Ovary (tissue), 9 donors: ENCODE measurements around the gene SMG6. TPM values are rescaled to one million over a fixed set of nuclear protein-coding genes. Genes with fewer than 3 reads are reported as not detected.
A peak's percentile ranks its signal among the peaks of the same experiment; 100 is the strongest.

Experiments used
- DNase-seq, 5 donors: peaks; one replicate each; pipeline ENCODE4 v3.0.0-alpha.2; 2019 to 2020
- H3K27ac ChIP-seq, 2 donors: fragments of 200-600 bp; one replicate each; pipeline versions ENCODE4 v1.5.1 to v1.8.0; 2019 to 2022
- H3K27me3 ChIP-seq: fragments of 200-600 bp; one replicate; pipeline ENCODE4 v1.8.0; 2022
- H3K36me3 ChIP-seq: fragments of 200-600 bp; sonication (generic); one replicate; pipeline ENCODE4 v1.5.1; 2019
- H3K4me1 ChIP-seq: one replicate; pipeline ENCODE4 v1.8.1; 2013; ENCODE audit warnings: mild to moderate bottlenecking, moderate library complexity; ENCODE audit not compliant: insufficient read depth
- H3K4me3 ChIP-seq: fragments of 200-600 bp; sonication (generic); one replicate; pipeline ENCODE4 v1.5.1; 2017
- H3K9me3 ChIP-seq, 2 donors: fragments of 200-600 bp in 1 of 2; sonication (generic) in 1 of 2; one replicate each; pipeline versions ENCODE4 v1.5.1 to v1.8.1; 2013 to 2019; ENCODE audit warnings: mild to moderate bottlenecking in 1 of 2, moderate library complexity in 1 of 2
- CTCF ChIP-seq, 3 donors: fragments of 450-650 bp in 2 of 3; fragments of 200-600 bp in 1 of 3; IDR thresholded peaks; one replicate each; pipeline versions ENCODE4 v1.5.1 to v1.8.0; 2016 to 2022; ENCODE audit warnings: antibody characterized with exemption in 3 of 3, mild to moderate bottlenecking in 1 of 3
- EP300 ChIP-seq: sonication (generic); formaldehyde crosslinking; IDR thresholded peaks from one replicate; pipeline ENCODE4 v1.6.1; 2017; ENCODE audit warnings: antibody characterized with exemption
- POLR2A ChIP-seq: fragments of 450-650 bp; IDR thresholded peaks from one replicate; pipeline ENCODE4 v1.6.1; 2017; ENCODE audit warnings: antibody characterized with exemption, mild to moderate bottlenecking, moderate library complexity
- WGBS, 3 donors: extraction: QIAGEN DNeasy Blood & Tissue Kit in 1 of 3; methylation state at CpG; one replicate each; pipeline versions ENCODE4 v1.1.5 to v1.1.7; 2013 to 2017; 5-methylcytosine and 5-hydroxymethylcytosine counted together
- intact Hi-C, 4 donors: fragments of 100-400 bp; cut with DNase I; formaldehyde crosslinking; loops; one replicate each; pipeline versions ENCODE4 v1.11.0 to v1.15.1; 2022 to 2023
- polyA plus RNA-seq, 2 donors: library from polyadenylated mRNA; stranded (reverse); fragments of 200-250 nt in 1 of 2; fragments of 350-450 nt in 1 of 2; fragmentation: Illumina TruSeq in 1 of 2; extraction: RNeasy Lipid Tissue Mini Kit (QIAGEN cat#74804) in 1 of 2; gene quantifications; one replicate each; pipeline ENCODE4 v1.2.3, GENCODE V29; 2013 to 2014
- total RNA-seq, 7 donors: library from RNA; depleted of rRNA in 2 of 7; stranded (reverse); fragments of >200 nt in 2 of 7; fragmentation: NEBNext Ultra II Directional in 3 of 7; extraction: Animal tissue kit (Norgen Biotek cat#: 25700) in 3 of 7; gene quantifications; one replicate each; pipeline versions ENCODE4 v1.1.0 to v1.2.4, GENCODE V29; 2016 to 2023
- donor health status: DM: no; HTN: no; CAD: no; lungs with moderate emphysema.
- donor health status: DM: no; HTN: no; CAD: no.
- donor health status: Bipolar disorder and iron deficiency.
- donor health status: DM: yes; HTN: yes; CAD: no.
- donor health status: DM: no; HTN: no; CAD: no.
- donor health status: DM: yes; HTN: yes; CAD: no.

The SMG6 gene
- total and polyA plus RNA-seq, 9 donors = 33.8 to 66.0 (median 51.0) TPM

GRCh38 chr17:2336852-2337543 is 33.4 kb upstream of the SMG6 start, which contains the start of gene SGSM2:
Gene SGSM2, plus strand, starts transcription at chr17:2337501. Its CDS starts 188 bp downstream, at chr17:2337689.
- Histone ChIP-seq H3K4me1 (peaks cover 5% of the 10 kb centered on the region), H3K9me3 (no peaks in the 10 kb centered on the region), H3K27me3 (no peaks in the 10 kb centered on the region), H3K4me3 (peak within 1 kb of the TSS; percentile 76), H3K27ac (peak within 1 kb of the TSS; percentile 73 to 86), H3K36me3 (no peaks in the 10 kb centered on the region)
- no peak for TF ChIP-seq EP300
- TF ChIP-seq POLR2A = no peak
- no peak for TF ChIP-seq CTCF (IDR thresholded peaks at IDR 0.05)
- intact Hi-C loops = no loop called here
- peak; percentile 64 to 83 (median 73) for DNase-seq
- 0 to 1% (median 0%) methylated on average over 29 to 77 of the region's 77 CpGs for WGBS, 3 donors

GRCh38 chr17:2336215-2336851 is 32.7 kb upstream of the SMG6 start, which contains the start of gene TSR1:
Gene TSR1, minus strand, starts transcription at chr17:2336457. Its CDS starts 30 bp downstream, at chr17:2336427.
- peak within 1 kb of the TSS; percentile 73 to 86 for H3K27ac ChIP-seq
- no peaks in the 10 kb centered on the region for H3K27me3 ChIP-seq
- TF ChIP-seq CTCF (IDR thresholded peaks at IDR 0.05) (peak in 1 of 3 donors; percentile 27), POLR2A (peak; percentile 79), EP300 (no peak)
- H3K9me3 ChIP-seq = no peaks in the 10 kb centered on the region
- peak; percentile 87 to 93 (median 90) for DNase-seq
- H3K4me3 ChIP-seq = peak within 1 kb of the TSS; percentile 76
- no peaks in the 10 kb centered on the region for H3K36me3 ChIP-seq
- intact Hi-C loops = no loop called here
- peaks cover 5% of the 10 kb centered on the region for H3K4me1 ChIP-seq
- WGBS, 3 donors = 0 to 1% (median 0%) methylated on average over 48 of the region's 48 CpGs

GRCh38 chr17:2335726-2336214 is 32.2 kb upstream of the SMG6 start:
- 0 to 3% (median 1%) methylated on average over 17 of the region's 17 CpGs for WGBS, 3 donors
- DNase-seq = peak in 3 of 5 donors; percentile 42 to 53 (median 46)
- intact Hi-C loops = no loop called here

GRCh38 chr17:2331303-2331702 is 27.7 kb upstream of the SMG6 start:
- no peak for TF ChIP-seq CTCF (IDR thresholded peaks at IDR 0.05)
- TF ChIP-seq POLR2A = no peak
- no peak for TF ChIP-seq EP300
- no peak overlapping the region for H3K27ac ChIP-seq

More at GRCh38 chr17:2335726-2336214, 32.2 kb upstream of the SMG6 start:
- TF ChIP-seq POLR2A = no peak
- no peak for TF ChIP-seq CTCF (IDR thresholded peaks at IDR 0.05)
- no peak for TF ChIP-seq EP300
- Histone ChIP-seq H3K9me3 (no peaks in the 10 kb centered on the region), H3K27me3 (no peaks in the 10 kb centered on the region), H3K4me3 (peak overlapping the region; percentile 76), H3K4me1 (peaks cover 5% of the 10 kb centered on the region), H3K27ac (peak overlapping the region in 1 of 2 donors; percentile 73), H3K36me3 (no peaks in the 10 kb centered on the region)

More at GRCh38 chr17:2331303-2331702, 27.7 kb upstream of the SMG6 start:
- no peaks in the 10 kb centered on the region for H3K27me3 ChIP-seq
- no peaks in the 10 kb centered on the region for H3K36me3 ChIP-seq
- peaks cover 3% of the 10 kb centered on the region for H3K4me1 ChIP-seq
- no peak for DNase-seq
- no peak overlapping the region for H3K4me3 ChIP-seq
- intact Hi-C loops = no loop called here
- H3K9me3 ChIP-seq = no peaks in the 10 kb centered on the region
- WGBS, 3 donors = 51 to 82% (median 68%) methylated on average over 3 of the region's 3 CpGs
